OCI-LY1 (cell line): ENCODE results near the gene EEFSEC.

Source experiments
- EZH2 ChIP-seq: fragments of 200-600 bp; sonication (generic), shearing (Covaris generic); IDR thresholded peaks from 2 replicates; pipeline ENCODE4 v1.8.0; 2017; ENCODE audit warnings: borderline replicate concordance, mixed run types, mild to moderate bottlenecking, antibody characterized with exemption, low read length, moderate library complexity, mixed read lengths
- TF ChIP-seq, protein P1 (sequence below): fragments of 200-600 bp; sonication (generic), shearing (Covaris generic); IDR thresholded peaks from 2 replicates; pipeline ENCODE4 v1.5.1; 2017; ENCODE audit warnings: mild to moderate bottlenecking, antibody characterized with exemption, low read length, moderate library complexity, mixed read lengths

DNA sequence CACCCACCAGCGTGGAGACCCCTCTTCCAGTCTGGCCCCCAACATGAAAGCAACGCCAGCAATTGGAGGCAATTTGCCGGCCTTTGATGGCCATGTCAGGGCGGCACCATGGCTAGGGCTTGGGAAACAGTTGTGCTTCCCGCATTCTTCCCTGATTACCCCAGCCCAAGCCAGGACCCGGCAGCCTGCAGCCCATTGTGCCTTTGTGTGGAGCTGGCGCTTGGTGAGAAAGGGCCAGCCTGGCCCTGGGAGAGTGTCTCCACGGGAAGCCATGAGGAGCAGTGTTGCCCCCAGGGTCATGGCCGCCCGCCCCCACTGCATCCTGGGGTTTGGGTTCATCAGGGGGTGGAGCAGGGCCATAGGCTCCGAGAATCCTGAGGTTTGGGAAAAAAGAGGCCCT is 247.4 kb downstream of the EEFSEC start:
- TF ChIP-seq, protein P1, sequence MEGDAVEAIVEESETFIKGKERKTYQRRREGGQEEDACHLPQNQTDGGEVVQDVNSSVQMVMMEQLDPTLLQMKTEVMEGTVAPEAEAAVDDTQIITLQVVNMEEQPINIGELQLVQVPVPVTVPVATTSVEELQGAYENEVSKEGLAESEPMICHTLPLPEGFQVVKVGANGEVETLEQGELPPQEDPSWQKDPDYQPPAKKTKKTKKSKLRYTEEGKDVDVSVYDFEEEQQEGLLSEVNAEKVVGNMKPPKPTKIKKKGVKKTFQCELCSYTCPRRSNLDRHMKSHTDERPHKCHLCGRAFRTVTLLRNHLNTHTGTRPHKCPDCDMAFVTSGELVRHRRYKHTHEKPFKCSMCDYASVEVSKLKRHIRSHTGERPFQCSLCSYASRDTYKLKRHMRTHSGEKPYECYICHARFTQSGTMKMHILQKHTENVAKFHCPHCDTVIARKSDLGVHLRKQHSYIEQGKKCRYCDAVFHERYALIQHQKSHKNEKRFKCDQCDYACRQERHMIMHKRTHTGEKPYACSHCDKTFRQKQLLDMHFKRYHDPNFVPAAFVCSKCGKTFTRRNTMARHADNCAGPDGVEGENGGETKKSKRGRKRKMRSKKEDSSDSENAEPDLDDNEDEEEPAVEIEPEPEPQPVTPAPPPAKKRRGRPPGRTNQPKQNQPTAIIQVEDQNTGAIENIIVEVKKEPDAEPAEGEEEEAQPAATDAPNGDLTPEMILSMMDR, result no peak
- TF ChIP-seq EZH2, result no peak
